Activated CD8-positive, alpha-beta memory T cell treated with anti-CD3 and anti-CD28 coated beads for 1 hour (primary cell): ENCODE results near the gene COL6A3.

ENCODE experiments used
- DNase-seq, 2 donors: peaks; one replicate each; pipeline ENCODE4 v3.0.0-alpha.2; 2020; ENCODE audit warnings: low read depth in 1 of 2; ENCODE audit errors: extremely low read depth in 1 of 2

COL6A3 gene

GRCh38 chr2:237351046-237351445 is 62.9 kb downstream of the COL6A3 start:
- DNase-seq: no peak

GRCh38 chr2:237350597-237350996 is 63.4 kb downstream of the COL6A3 start:
- DNase-seq: no peak

- DNase-seq: no peak
These were observed 63.9 kb downstream of the COL6A3 start for GRCh38 chr2:237350070-237350469.

- no peak for DNase-seq
These were observed 65.6 kb downstream of the COL6A3 start for GRCh38 chr2:237348281-237348865.

GRCh38 chr2:237345891-237346640 is 67.9 kb downstream of the COL6A3 start:
- DNase-seq: no peak

GRCh38 chr2:237345411-237345810 is 68.6 kb downstream of the COL6A3 start:
- DNase-seq: no peak

GRCh38 chr2:237344942-237345341 is 69.0 kb downstream of the COL6A3 start:
- DNase-seq: no peak

- no peak for DNase-seq
These were observed 70.0 kb downstream of the COL6A3 start for GRCh38 chr2:237343993-237344392.

GRCh38 chr2:237341872-237342271 is 72.1 kb downstream of the COL6A3 start:
- DNase-seq: no peak

- no peak for DNase-seq
These were observed 76.4 kb downstream of the COL6A3 start for GRCh38 chr2:237337586-237337985.

GRCh38 chr2:237336131-237336530 is 77.8 kb downstream of the COL6A3 start:
- no peak for DNase-seq

GRCh38 chr2:237333748-237334147 is 80.2 kb downstream of the COL6A3 start:
- no peak for DNase-seq

- no peak for DNase-seq
These were observed 83.4 kb downstream of the COL6A3 start for GRCh38 chr2:237330541-237330940.

- DNase-seq: no peak
These were observed 86.6 kb downstream of the COL6A3 start for GRCh38 chr2:237327175-237327950.

- no peak for DNase-seq
These were observed 87.4 kb downstream of the COL6A3 start for GRCh38 chr2:237326266-237327171.

GRCh38 chr2:237324837-237325236 is 89.1 kb downstream of the COL6A3 start:
- no peak for DNase-seq

- DNase-seq: no peak
These were observed 89.5 kb downstream of the COL6A3 start for GRCh38 chr2:237324405-237324831.

- DNase-seq: no peak
These were observed 90.3 kb downstream of the COL6A3 start for GRCh38 chr2:237323656-237324055.

- DNase-seq: no peak
These were observed 91.4 kb downstream of the COL6A3 start for GRCh38 chr2:237322564-237322963.

- DNase-seq: no peak
These were observed 92.2 kb downstream of the COL6A3 start for GRCh38 chr2:237321746-237322145.
